ENCODE data around the gene YRDC. TPM values are rescaled to one million over a fixed set of nuclear protein-coding genes. Genes with fewer than 3 reads are reported as not detected.

Gene YRDC
- total RNA-seq, 1 experiment from 2014 or later: 41.4 TPM

DNA sequence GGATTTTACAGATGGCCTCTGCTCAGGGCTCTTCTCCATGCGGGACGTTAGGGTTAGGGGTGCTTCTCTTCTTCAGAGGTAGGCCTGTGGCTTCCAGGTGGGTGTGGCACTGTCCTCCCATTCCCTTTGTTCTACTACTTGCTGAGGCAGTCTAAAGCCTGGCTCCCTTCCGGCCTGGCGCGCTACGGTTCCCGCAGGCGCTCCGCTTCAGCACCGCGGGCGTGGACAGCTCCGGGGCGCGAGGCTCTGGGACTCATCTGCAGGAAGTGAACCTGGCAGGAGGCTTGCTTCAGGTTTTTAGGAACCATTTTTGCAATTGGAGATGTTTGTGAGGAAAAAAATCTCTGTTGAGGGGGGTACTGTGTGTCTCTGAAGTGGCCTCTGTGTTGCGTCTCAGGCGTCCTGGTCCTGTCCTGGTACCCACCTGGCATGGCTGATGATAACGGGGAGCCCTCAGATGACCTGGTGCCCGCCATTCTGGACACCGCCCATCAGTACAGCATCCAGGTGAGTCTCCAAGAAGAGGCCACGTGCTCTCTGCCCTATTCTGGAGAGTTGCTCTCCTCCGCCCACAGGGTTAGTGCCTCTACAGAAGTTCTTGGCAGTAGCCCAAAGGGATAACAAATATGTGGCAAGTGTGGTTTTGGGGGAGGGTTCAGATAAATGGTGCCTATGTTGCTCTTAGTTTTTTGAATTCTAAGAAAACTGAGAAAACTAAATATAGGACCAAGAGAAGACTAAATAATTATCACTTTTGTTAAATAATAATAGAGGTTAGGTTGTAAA lies 12.5 kb downstream of the YRDC start:
- H3K79me2 ChIP-seq (ENCODE audit: insufficient read depth, low read length): peaks cover 15% of the 10 kb centered on the region
- no peaks in the 10 kb centered on the region for H3K9me3 ChIP-seq (ENCODE audit: control insufficient read depth in 1 of 2, insufficient read depth in 1 of 2, low read depth in 1 of 2, low read length in 2 of 2)
- H3K27ac ChIP-seq (ENCODE audit: low read depth, low read length): no peak overlapping the region
- H3K9me2 ChIP-seq (ENCODE audit: insufficient read depth): no peaks in the 10 kb centered on the region
- H3K36me3 ChIP-seq (ENCODE audit: control insufficient read depth in 1 of 2, insufficient read depth in 2 of 2, low read length in 2 of 2): peaks cover 2 to 8% of the 10 kb centered on the region in 2 experiments; a peak in 2 of 4 replicates
- BruUV-seq (replicated peaks): no TSS peak
- peak overlapping the region; percentile 63 to 76 for H3K4me3 ChIP-seq (replicated peaks in 1 of 2; ENCODE audit: low read depth in 1 of 2, low read length in 2 of 2)
- no peak for DNase-seq (ENCODE audit: low read depth, low spot score)
- no peaks in the 10 kb centered on the region for H4K20me1 ChIP-seq (ENCODE audit: insufficient read depth)
- H3K9ac ChIP-seq (ENCODE audit: low read length): peak overlapping the region; percentile 70
- RAD21 ChIA-PET (ENCODE audit: low non-redundant PET in 1 of 2, low total read pairs in 2 of 2, uncharacterized antibody in 2 of 2, unreplicated experiment in 2 of 2): no interaction called here
- POLR2A ChIA-PET: no interaction called here
- H3K27me3 ChIP-seq (ENCODE audit: insufficient read depth, low read length): no peaks in the 10 kb centered on the region
- H3K4me2 ChIP-seq (ENCODE audit: low read length): peak overlapping the region; percentile 91
- ATAC-seq: no peak
- CTCF ChIA-PET: no interaction called here
- H3K4me1 ChIP-seq (ENCODE audit: control insufficient read depth in 1 of 2, insufficient read depth in 2 of 2, low read length in 2 of 2): peaks cover 10 to 17% of the 10 kb centered on the region in 2 experiments; a peak in 3 of 4 replicates
- TF ChIP-seq SP1 (IDR thresholded peaks at IDR 0.05; ENCODE audit: low read depth) (no peak), FOSL1 (IDR thresholded peaks at IDR 0.05; ENCODE audit: low read depth) (no peak), CBX3 (IDR thresholded peaks at IDR 0.05; ENCODE audit: low read depth) (no peak), YY1 (IDR thresholded peaks at IDR 0.05; ENCODE audit: extremely low read depth, insufficient replicate concordance, low read depth, low read length) (no peak), POLR2AphosphoS5 (IDR thresholded peaks at IDR 0.05; ENCODE audit: low read depth, low read length) (no peak), TCF7L2 (IDR thresholded peaks at IDR 0.05; ENCODE audit: borderline replicate concordance, extremely low read depth, insufficient read depth, insufficient read length) (no peak), ELF1 (IDR thresholded peaks at IDR 0.05; ENCODE audit: borderline replicate concordance, low read depth) (no peak), EZH2phosphoT487 (IDR thresholded peaks at IDR 0.05; ENCODE audit: borderline replicate concordance) (no peak), ZFX (IDR thresholded peaks at IDR 0.05) (no peak), EGR1 (IDR thresholded peaks at IDR 0.05; ENCODE audit: low read depth) (no peak), EZH2 (IDR thresholded peaks at IDR 0.05) (no peak), CEBPB (IDR thresholded peaks at IDR 0.05; ENCODE audit: low read depth) (no peak), ZNF274 (IDR thresholded peaks at IDR 0.05; ENCODE audit: low read depth, low read length) (no peak), SIN3A (IDR thresholded peaks at IDR 0.05; ENCODE audit: low read depth) (0 out of 2 replicates have a peak, but pooled peaks have one; percentile 30)
- TF ChIP-seq, protein P1, sequence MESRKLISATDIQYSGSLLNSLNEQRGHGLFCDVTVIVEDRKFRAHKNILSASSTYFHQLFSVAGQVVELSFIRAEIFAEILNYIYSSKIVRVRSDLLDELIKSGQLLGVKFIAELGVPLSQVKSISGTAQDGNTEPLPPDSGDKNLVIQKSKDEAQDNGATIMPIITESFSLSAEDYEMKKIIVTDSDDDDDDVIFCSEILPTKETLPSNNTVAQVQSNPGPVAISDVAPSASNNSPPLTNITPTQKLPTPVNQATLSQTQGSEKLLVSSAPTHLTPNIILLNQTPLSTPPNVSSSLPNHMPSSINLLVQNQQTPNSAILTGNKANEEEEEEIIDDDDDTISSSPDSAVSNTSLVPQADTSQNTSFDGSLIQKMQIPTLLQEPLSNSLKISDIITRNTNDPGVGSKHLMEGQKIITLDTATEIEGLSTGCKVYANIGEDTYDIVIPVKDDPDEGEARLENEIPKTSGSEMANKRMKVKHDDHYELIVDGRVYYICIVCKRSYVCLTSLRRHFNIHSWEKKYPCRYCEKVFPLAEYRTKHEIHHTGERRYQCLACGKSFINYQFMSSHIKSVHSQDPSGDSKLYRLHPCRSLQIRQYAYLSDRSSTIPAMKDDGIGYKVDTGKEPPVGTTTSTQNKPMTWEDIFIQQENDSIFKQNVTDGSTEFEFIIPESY (IDR thresholded peaks at IDR 0.05; ENCODE audit: extremely low read depth, insufficient replicate concordance, low read length): no peak
- TF ChIP-seq, protein P2, sequence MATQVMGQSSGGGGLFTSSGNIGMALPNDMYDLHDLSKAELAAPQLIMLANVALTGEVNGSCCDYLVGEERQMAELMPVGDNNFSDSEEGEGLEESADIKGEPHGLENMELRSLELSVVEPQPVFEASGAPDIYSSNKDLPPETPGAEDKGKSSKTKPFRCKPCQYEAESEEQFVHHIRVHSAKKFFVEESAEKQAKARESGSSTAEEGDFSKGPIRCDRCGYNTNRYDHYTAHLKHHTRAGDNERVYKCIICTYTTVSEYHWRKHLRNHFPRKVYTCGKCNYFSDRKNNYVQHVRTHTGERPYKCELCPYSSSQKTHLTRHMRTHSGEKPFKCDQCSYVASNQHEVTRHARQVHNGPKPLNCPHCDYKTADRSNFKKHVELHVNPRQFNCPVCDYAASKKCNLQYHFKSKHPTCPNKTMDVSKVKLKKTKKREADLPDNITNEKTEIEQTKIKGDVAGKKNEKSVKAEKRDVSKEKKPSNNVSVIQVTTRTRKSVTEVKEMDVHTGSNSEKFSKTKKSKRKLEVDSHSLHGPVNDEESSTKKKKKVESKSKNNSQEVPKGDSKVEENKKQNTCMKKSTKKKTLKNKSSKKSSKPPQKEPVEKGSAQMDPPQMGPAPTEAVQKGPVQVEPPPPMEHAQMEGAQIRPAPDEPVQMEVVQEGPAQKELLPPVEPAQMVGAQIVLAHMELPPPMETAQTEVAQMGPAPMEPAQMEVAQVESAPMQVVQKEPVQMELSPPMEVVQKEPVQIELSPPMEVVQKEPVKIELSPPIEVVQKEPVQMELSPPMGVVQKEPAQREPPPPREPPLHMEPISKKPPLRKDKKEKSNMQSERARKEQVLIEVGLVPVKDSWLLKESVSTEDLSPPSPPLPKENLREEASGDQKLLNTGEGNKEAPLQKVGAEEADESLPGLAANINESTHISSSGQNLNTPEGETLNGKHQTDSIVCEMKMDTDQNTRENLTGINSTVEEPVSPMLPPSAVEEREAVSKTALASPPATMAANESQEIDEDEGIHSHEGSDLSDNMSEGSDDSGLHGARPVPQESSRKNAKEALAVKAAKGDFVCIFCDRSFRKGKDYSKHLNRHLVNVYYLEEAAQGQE (IDR thresholded peaks at IDR 0.05; ENCODE audit: low read depth): peak; percentile 93
- TF ChIP-seq, protein P3, sequence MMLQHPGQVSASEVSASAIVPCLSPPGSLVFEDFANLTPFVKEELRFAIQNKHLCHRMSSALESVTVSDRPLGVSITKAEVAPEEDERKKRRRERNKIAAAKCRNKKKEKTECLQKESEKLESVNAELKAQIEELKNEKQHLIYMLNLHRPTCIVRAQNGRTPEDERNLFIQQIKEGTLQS (IDR thresholded peaks at IDR 0.05): no peak
- no peak overlapping the region for H2AFZ ChIP-seq (ENCODE audit: low read depth, low read length, poor library complexity, severe bottlenecking)
- intact Hi-C loops (cut with micrococcal nuclease): no loop called here

All from HCT116 (cell line).